Measurements from ENCODE around the gene THAP7.
"Not testable (repeated sequence)": the region's sequence is repeated elsewhere in the genome, so short reads cannot be mapped to it uniquely, and the experiment has no call there.

Gene THAP7

GRCh38 chr22:21001601-21002325 is at the start of gene THAP7:
THAP7 (minus strand) TSS chr22:21002118; CDS start chr22:21001911, 207 bp downstream.
- peak; percentile 93 for DNase-seq (ENCODE audit: low read depth)

GRCh38 chr22:21051145-21051830 is 49.4 kb upstream of the THAP7 start:
- DNase-seq (ENCODE audit: low read depth): no peak

GRCh38 chr22:21048965-21049364 is 47.0 kb upstream of the THAP7 start:
- DNase-seq (ENCODE audit: low read depth): not testable (repeated sequence)

- DNase-seq (ENCODE audit: low read depth): not testable (repeated sequence)
Observed at GRCh38 chr22:21048448-21048847, 46.5 kb upstream of the THAP7 start.

- DNase-seq (ENCODE audit: low read depth): no peak
Observed at GRCh38 chr22:21047730-21048129, 45.8 kb upstream of the THAP7 start.

- no peak for DNase-seq (ENCODE audit: low read depth)
Observed at GRCh38 chr22:21047035-21047661, 45.2 kb upstream of the THAP7 start.

GRCh38 chr22:21045585-21046294 is 43.8 kb upstream of the THAP7 start, which contains the start of gene LRRC74B:
LRRC74B (plus strand) TSS chr22:21045946; CDS start chr22:21045987, 41 bp downstream.
- DNase-seq (ENCODE audit: low read depth): peak; percentile 38

- no peak for DNase-seq (ENCODE audit: low read depth)
Observed at GRCh38 chr22:21044931-21045584, 43.1 kb upstream of the THAP7 start.

GRCh38 chr22:21043860-21044535 is 42.1 kb upstream of the THAP7 start:
- DNase-seq (ENCODE audit: low read depth): no peak

GRCh38 chr22:21042978-21043859 is 41.3 kb upstream of the THAP7 start:
- DNase-seq (ENCODE audit: low read depth): no peak

- DNase-seq (ENCODE audit: low read depth): no peak
Observed at GRCh38 chr22:21041937-21042336, 40.0 kb upstream of the THAP7 start.

- DNase-seq (ENCODE audit: low read depth): not testable (repeated sequence)
Observed at GRCh38 chr22:21039158-21039557, 37.2 kb upstream of the THAP7 start.

GRCh38 chr22:21038405-21038804 is 36.5 kb upstream of the THAP7 start:
- DNase-seq (ENCODE audit: low read depth): no peak

GRCh38 chr22:21034989-21035388 is 33.1 kb upstream of the THAP7 start:
- no peak for DNase-seq (ENCODE audit: low read depth)

GRCh38 chr22:21033895-21034294 is 32.0 kb upstream of the THAP7 start:
- DNase-seq (ENCODE audit: low read depth): no peak

- no peak for DNase-seq (ENCODE audit: low read depth)
Observed at GRCh38 chr22:21032868-21033688, 31.2 kb upstream of the THAP7 start.

GRCh38 chr22:21032037-21032867 is 30.3 kb upstream of the THAP7 start, which contains the start of gene SLC7A4:
SLC7A4 (minus strand) TSS chr22:21032561; CDS start chr22:21031812, 749 bp downstream.
- DNase-seq (ENCODE audit: low read depth): no peak

- no peak for DNase-seq (ENCODE audit: low read depth)
Observed at GRCh38 chr22:21031545-21032036, 29.7 kb upstream of the THAP7 start.

Measured in stimulated activated CD8-positive, alpha-beta memory T cell treated with anti-CD3 and anti-CD28 coated beads, Interleukin-15, amount 100 ng/mL, for 1 hour (primary cell).